ENCODE measurements around the gene PUS10. TPM values are rescaled to one million over a fixed set of nuclear protein-coding genes. Genes with fewer than 3 reads are reported as not detected.

PUS10 gene
- total RNA-seq, 1 donor from 2014 or later: 6.0 TPM

DNA sequence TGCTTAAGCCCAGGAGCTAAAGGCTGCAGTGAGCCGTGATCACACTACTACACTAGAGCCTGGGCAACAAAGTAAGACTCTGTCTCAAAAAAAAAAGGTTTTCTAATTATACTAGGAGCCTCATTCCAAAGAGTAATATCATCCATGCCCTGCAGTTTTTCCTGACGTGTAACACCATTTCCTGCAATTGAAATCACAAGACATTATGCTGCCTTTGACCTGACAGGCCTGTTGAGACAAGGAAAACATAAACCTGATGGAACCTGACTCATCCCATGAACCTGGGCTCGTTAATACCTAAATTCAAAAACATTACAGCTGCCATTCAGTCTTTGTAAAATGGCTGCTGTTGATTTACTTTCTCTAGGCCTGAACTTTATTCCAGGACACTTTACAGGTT lies 59.3 kb downstream of the PUS10 start:
- TF ChIP-seq, protein P1, sequence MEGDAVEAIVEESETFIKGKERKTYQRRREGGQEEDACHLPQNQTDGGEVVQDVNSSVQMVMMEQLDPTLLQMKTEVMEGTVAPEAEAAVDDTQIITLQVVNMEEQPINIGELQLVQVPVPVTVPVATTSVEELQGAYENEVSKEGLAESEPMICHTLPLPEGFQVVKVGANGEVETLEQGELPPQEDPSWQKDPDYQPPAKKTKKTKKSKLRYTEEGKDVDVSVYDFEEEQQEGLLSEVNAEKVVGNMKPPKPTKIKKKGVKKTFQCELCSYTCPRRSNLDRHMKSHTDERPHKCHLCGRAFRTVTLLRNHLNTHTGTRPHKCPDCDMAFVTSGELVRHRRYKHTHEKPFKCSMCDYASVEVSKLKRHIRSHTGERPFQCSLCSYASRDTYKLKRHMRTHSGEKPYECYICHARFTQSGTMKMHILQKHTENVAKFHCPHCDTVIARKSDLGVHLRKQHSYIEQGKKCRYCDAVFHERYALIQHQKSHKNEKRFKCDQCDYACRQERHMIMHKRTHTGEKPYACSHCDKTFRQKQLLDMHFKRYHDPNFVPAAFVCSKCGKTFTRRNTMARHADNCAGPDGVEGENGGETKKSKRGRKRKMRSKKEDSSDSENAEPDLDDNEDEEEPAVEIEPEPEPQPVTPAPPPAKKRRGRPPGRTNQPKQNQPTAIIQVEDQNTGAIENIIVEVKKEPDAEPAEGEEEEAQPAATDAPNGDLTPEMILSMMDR (IDR thresholded peaks at IDR 0.05): no peak
- DNase-seq (ENCODE audit: extremely low spot score, unreplicated experiment): no peak
- no peak overlapping the region for H3K4me3 Mint-ChIP-seq (ENCODE audit: unreplicated experiment)
- no peaks in the 10 kb centered on the region for H3K4me1 Mint-ChIP-seq (ENCODE audit: unreplicated experiment)
- no peaks in the 10 kb centered on the region for H3K36me3 Mint-ChIP-seq (ENCODE audit: unreplicated experiment)
- no peaks in the 10 kb centered on the region for H3K9me3 Mint-ChIP-seq (ENCODE audit: unreplicated experiment)
- no peaks in the 10 kb centered on the region for H3K27me3 Mint-ChIP-seq (ENCODE audit: unreplicated experiment)
- no peak overlapping the region for H3K27ac Mint-ChIP-seq (ENCODE audit: unreplicated experiment)

DNA sequence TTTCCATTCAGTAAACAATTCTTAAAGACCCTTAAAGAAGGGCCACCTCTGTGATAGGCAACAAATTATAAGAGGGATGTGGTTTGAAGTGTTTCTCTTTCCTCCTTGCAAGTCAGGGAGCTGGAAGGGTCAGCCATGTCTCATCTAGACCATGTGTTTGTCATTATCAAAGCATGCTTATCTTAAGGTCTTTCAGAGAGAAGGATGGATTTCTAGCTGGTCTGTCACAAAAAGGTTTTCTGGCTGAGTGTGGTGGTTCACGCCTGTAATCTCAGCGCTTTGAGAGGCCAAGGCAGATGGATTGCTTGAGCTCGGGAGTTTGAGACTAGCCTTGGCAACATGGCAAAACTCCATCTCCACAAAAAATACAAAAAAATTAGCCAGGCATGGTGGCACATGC lies 59.7 kb downstream of the PUS10 start:
- Mint-ChIP-seq H3K27ac (ENCODE audit: unreplicated experiment) (no peak overlapping the region), H3K9me3 (ENCODE audit: unreplicated experiment) (no peaks in the 10 kb centered on the region), H3K4me3 (ENCODE audit: unreplicated experiment) (no peak overlapping the region), H3K4me1 (ENCODE audit: unreplicated experiment) (no peaks in the 10 kb centered on the region), H3K27me3 (ENCODE audit: unreplicated experiment) (no peaks in the 10 kb centered on the region), H3K36me3 (ENCODE audit: unreplicated experiment) (no peaks in the 10 kb centered on the region)
- TF ChIP-seq, protein P1 (IDR thresholded peaks at IDR 0.05): no peak
- DNase-seq (ENCODE audit: extremely low spot score, unreplicated experiment): no peak

DNA sequence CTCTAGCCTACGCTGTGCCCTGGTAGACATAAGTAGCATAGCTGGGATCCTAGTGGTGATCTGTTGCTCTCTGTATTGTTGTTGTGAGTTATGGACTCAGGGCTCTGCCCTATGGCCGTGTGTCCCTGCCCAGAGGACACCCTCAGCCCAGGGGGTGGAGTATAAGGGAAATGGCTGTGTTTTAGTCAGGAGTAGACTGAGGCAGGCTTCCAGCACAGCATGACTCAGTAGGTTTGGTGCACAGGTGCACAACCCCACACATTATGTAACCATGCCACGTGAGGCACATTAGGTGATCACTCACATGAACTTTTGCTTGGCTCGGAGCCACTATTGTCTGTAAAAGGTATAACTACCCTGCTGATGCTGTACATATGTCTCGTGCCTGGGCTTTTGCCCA lies 60.4 kb downstream of the PUS10 start:
- no peaks in the 10 kb centered on the region for H3K27me3 Mint-ChIP-seq (ENCODE audit: unreplicated experiment)
- no peaks in the 10 kb centered on the region for H3K36me3 Mint-ChIP-seq (ENCODE audit: unreplicated experiment)
- H3K27ac Mint-ChIP-seq (ENCODE audit: unreplicated experiment): no peak overlapping the region
- TF ChIP-seq, protein P1 (IDR thresholded peaks at IDR 0.05): no peak
- H3K4me3 Mint-ChIP-seq (ENCODE audit: unreplicated experiment): no peak overlapping the region
- no peaks in the 10 kb centered on the region for H3K9me3 Mint-ChIP-seq (ENCODE audit: unreplicated experiment)
- DNase-seq (ENCODE audit: extremely low spot score, unreplicated experiment): no peak
- no peaks in the 10 kb centered on the region for H3K4me1 Mint-ChIP-seq (ENCODE audit: unreplicated experiment)

DNA sequence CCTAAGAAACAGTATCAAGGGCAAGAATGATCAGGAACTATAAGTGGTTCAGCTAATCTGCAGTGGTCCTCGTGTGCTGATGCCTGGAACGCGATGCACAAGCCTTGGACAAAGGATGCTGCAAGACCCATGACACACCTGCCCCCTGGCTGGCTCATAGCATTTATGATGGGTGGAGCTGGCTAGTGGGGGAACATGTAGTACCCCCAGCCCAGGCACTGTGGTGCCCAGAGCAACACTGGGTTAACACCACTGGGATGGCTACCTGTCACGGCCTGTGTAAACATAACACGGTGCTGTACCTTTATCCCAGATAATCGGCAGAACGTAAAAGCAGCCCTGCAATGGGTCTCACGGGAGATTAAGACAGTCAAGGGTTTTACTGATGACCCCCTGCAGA lies 60.8 kb downstream of the PUS10 start:
- no peak overlapping the region for H3K4me3 Mint-ChIP-seq (ENCODE audit: unreplicated experiment)
- H3K27me3 Mint-ChIP-seq (ENCODE audit: unreplicated experiment): no peaks in the 10 kb centered on the region
- H3K4me1 Mint-ChIP-seq (ENCODE audit: unreplicated experiment): no peaks in the 10 kb centered on the region
- TF ChIP-seq, protein P1 (IDR thresholded peaks at IDR 0.05): no peak
- no peaks in the 10 kb centered on the region for H3K36me3 Mint-ChIP-seq (ENCODE audit: unreplicated experiment)
- no peak overlapping the region for H3K27ac Mint-ChIP-seq (ENCODE audit: unreplicated experiment)
- no peaks in the 10 kb centered on the region for H3K9me3 Mint-ChIP-seq (ENCODE audit: unreplicated experiment)
- DNase-seq (ENCODE audit: extremely low spot score, unreplicated experiment): no peak

DNA sequence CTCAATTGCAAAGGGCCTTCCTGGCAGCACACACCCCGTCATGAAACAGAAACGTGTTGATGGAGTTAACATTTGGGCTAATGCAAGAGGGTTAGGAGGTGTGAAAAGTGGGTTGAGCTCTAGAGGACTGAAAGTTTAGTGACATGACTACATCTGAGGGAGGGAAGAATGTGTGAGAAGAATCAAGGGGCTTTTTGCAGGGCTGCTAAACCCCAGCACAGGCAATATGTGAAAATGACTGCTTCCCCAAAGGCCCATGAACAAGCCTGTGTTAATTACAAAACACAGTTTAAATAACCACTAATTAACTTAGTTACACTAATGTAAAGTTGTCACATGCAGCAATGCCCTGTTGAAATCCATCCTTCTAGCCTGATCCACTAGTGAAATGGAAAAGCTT lies 63.9 kb downstream of the PUS10 start:
- no peaks in the 10 kb centered on the region for H3K4me1 Mint-ChIP-seq (ENCODE audit: unreplicated experiment)
- no peak overlapping the region for H3K4me3 Mint-ChIP-seq (ENCODE audit: unreplicated experiment)
- H3K27me3 Mint-ChIP-seq (ENCODE audit: unreplicated experiment): no peaks in the 10 kb centered on the region
- H3K27ac Mint-ChIP-seq (ENCODE audit: unreplicated experiment): no peak overlapping the region
- no peaks in the 10 kb centered on the region for H3K36me3 Mint-ChIP-seq (ENCODE audit: unreplicated experiment)
- DNase-seq (ENCODE audit: extremely low spot score, unreplicated experiment): no peak
- TF ChIP-seq, protein P1 (IDR thresholded peaks at IDR 0.05): no peak
- H3K9me3 Mint-ChIP-seq (ENCODE audit: unreplicated experiment): no peaks in the 10 kb centered on the region
